ENCODE results near the gene FOSL2.

DNA sequence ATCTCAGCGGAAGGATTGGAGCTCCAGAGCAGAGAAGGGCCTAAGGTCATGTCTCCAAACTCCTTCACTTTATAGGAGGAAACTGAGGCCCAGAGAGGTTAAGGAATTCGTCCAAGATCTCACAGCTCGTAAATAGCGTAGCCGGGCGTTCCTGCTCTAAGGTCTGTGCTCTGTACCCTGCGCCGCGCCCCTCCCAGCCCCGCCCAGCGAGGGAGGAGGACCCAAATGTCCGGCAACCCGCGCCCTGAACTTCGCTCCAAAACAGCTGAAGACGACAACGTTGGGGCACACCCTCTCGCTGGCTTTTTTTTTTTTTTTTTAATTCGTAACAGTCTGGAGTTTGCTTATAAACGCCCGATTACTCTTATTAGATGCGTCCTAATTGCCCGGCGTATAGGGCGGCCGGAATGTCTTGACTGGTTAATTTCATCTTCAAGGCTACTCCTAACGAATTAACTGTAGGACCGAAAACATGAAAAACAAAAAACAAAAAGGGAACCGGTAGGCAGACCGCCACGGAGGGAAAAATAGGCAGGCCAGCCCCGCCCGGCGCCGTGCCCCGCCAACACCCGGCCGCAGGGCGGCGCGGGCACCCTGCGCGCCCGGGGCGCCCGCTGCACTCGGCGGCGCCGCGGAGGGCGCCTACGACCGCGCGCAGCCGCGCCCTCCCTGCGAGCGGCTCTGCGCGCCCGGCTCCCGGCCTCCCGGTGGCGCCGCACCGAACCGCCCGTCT, 928 bp upstream of the FOSL2 start:
- TF ChIP-seq TAF1 (IDR thresholded peaks at IDR 0.05; ENCODE audit: low read depth) (no peak; the same call in 1 of the 2 replicates), FOXM1 (IDR thresholded peaks at IDR 0.05; ENCODE audit: borderline replicate concordance, low read depth) (no peak), NFIC (IDR thresholded peaks at IDR 0.05) (no peak), TEAD4 (IDR thresholded peaks at IDR 0.05) (0 out of 2 replicates have a peak, but pooled peaks have one; percentile 12), REST (IDR thresholded peaks at IDR 0.05; ENCODE audit: low read depth) (no peak), ZBTB7A (IDR thresholded peaks at IDR 0.05; ENCODE audit: low read depth) (no peak), EP300 (IDR thresholded peaks at IDR 0.05; ENCODE audit: borderline replicate concordance) (no peak), TCF12 (IDR thresholded peaks at IDR 0.05; ENCODE audit: low read depth) (no peak)
- TF ChIP-seq, protein P1, sequence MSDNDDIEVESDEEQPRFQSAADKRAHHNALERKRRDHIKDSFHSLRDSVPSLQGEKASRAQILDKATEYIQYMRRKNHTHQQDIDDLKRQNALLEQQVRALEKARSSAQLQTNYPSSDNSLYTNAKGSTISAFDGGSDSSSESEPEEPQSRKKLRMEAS (IDR thresholded peaks at IDR 0.05) = no peak
